DOHH2 (cell line): Measurements from ENCODE around the gene TMED7.

Experiments
- EZH2phosphoT487 ChIP-seq: fragments of 200-600 bp; sonication (generic); IDR thresholded peaks from 2 replicates; pipeline ENCODE4 v1.6.1; 2017; ENCODE audit warnings: borderline replicate concordance, mild to moderate bottlenecking, antibody characterized with exemption, low read length, moderate library complexity, mixed read lengths
- TF ChIP-seq, protein P1 (sequence below): fragments of 200-600 bp; sonication (generic); IDR thresholded peaks from one replicate; pipeline ENCODE4 v1.5.1; 2014; ENCODE audit warnings: antibody characterized with exemption, mild to moderate bottlenecking, low read depth, low read length; ENCODE audit not compliant: poor library complexity, severe bottlenecking

DNA sequence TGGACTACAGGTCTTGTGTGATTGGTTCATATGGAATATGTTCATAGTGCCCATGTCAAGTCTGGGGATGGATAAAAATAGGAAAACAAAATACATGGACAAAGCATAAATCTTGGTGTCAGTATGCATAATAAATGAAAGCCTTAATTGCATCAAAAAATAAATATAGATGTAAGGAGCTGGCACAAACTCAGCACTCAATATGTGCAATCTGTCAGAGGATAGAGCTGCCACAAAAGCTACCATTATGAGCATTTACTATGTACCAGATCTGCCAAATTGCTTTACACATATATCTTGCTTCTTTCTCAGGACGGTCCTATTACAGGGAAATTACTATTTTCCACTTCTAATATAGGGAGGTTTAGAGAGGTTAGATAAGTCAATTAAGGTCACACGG lies 18.2 kb upstream of the TMED7 start:
- TF ChIP-seq, protein P1, sequence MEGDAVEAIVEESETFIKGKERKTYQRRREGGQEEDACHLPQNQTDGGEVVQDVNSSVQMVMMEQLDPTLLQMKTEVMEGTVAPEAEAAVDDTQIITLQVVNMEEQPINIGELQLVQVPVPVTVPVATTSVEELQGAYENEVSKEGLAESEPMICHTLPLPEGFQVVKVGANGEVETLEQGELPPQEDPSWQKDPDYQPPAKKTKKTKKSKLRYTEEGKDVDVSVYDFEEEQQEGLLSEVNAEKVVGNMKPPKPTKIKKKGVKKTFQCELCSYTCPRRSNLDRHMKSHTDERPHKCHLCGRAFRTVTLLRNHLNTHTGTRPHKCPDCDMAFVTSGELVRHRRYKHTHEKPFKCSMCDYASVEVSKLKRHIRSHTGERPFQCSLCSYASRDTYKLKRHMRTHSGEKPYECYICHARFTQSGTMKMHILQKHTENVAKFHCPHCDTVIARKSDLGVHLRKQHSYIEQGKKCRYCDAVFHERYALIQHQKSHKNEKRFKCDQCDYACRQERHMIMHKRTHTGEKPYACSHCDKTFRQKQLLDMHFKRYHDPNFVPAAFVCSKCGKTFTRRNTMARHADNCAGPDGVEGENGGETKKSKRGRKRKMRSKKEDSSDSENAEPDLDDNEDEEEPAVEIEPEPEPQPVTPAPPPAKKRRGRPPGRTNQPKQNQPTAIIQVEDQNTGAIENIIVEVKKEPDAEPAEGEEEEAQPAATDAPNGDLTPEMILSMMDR = no peak
- no peak for TF ChIP-seq EZH2phosphoT487
